ENCODE data around the gene SEPTIN1. TPM values are rescaled to one million over a fixed set of nuclear protein-coding genes. Genes with fewer than 3 reads are reported as not detected.
A peak's percentile ranks its signal among the peaks of the same experiment; 100 is the strongest.

The SEPTIN1 gene
- total and polyA plus RNA-seq, 2 of the 13 experiments (the other 11 are each of a cell fraction or from before 2014, with no cell fraction given), result 0.18 to 0.67 TPM

DNA sequence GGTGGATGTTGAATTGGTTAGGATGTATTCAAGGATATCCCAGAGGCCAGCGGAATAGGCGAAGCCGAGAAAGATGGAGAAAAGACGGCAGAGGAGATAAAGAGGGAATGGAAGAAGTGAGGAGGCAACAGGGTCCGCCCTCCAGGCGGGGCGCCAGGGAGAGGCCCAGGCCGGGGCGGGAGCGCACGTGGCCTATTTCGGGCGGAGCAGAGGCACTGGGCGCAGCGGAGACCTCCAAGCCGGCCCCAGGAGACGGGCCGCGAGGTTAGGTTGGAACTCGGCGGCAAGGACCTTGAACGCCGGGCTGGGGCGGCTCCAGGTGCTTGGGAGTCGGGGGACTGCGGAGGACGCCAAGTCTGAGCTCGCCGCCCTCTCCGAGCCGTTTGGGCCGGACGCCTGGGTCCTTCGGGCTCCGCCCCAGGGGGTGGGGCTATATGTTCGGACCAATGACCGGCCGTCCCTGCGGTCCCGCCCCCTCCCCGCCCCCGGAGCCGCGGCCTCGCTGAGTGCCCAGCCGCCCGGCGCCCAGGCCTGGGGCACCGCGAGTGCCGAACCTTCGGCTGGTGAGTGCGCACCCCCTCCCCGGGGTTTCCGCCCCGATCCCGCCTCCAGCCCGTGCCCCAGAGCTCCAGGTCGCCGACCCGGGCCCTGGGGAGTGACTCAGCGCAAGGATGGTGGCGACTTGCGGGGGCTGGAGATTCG lies 24.9 kb upstream of the SEPTIN1 start, which contains the start of gene ZNF771 (continued):
- TF ChIP-seq, protein P1, sequence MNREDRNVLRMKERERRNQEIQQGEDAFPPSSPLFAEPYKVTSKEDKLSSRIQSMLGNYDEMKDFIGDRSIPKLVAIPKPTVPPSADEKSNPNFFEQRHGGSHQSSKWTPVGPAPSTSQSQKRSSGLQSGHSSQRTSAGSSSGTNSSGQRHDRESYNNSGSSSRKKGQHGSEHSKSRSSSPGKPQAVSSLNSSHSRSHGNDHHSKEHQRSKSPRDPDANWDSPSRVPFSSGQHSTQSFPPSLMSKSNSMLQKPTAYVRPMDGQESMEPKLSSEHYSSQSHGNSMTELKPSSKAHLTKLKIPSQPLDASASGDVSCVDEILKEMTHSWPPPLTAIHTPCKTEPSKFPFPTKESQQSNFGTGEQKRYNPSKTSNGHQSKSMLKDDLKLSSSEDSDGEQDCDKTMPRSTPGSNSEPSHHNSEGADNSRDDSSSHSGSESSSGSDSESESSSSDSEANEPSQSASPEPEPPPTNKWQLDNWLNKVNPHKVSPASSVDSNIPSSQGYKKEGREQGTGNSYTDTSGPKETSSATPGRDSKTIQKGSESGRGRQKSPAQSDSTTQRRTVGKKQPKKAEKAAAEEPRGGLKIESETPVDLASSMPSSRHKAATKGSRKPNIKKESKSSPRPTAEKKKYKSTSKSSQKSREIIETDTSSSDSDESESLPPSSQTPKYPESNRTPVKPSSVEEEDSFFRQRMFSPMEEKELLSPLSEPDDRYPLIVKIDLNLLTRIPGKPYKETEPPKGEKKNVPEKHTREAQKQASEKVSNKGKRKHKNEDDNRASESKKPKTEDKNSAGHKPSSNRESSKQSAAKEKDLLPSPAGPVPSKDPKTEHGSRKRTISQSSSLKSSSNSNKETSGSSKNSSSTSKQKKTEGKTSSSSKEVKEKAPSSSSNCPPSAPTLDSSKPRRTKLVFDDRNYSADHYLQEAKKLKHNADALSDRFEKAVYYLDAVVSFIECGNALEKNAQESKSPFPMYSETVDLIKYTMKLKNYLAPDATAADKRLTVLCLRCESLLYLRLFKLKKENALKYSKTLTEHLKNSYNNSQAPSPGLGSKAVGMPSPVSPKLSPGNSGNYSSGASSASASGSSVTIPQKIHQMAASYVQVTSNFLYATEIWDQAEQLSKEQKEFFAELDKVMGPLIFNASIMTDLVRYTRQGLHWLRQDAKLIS (CRISPR knock-in tag; IDR thresholded peaks at IDR 0.05), result 0 out of 2 replicates have a peak, but pooled peaks have one; percentile 40
- peak; percentile 55 for TF ChIP-seq ZSCAN29 (CRISPR knock-in tag; conservative IDR thresholded peaks at IDR 0.05)
- peak; percentile 91; the same call in 1 of the 2 replicates for TF ChIP-seq NFKB2 (CRISPR knock-in tag; IDR thresholded peaks at IDR 0.05; ENCODE audit: borderline replicate concordance)
- peak; percentile 49; the same call in 1 of the 2 replicates for TF ChIP-seq MTERF4 (CRISPR knock-in tag; IDR thresholded peaks at IDR 0.05)
- no peak for TF ChIP-seq PRDM10 (CRISPR knock-in tag; IDR thresholded peaks at IDR 0.05; ENCODE audit: low read depth)
- 0 out of 2 replicates have a peak, but pooled peaks have one; percentile 62 for TF ChIP-seq KLF12 (CRISPR knock-in tag; IDR thresholded peaks at IDR 0.05; ENCODE audit: borderline replicate concordance)
- peak; percentile 98 for TF ChIP-seq KDM5B (CRISPR knock-in tag; IDR thresholded peaks at IDR 0.05; ENCODE audit: borderline replicate concordance)
- TF ChIP-seq ZNF563 (CRISPR knock-in tag; IDR thresholded peaks at IDR 0.05), result peak; percentile 78
- no peak for TF ChIP-seq PLRG1 (conservative IDR thresholded peaks at IDR 0.05)
- peak; percentile 71; the same call in 1 of the 2 replicates for TF ChIP-seq ZNF639 (CRISPR knock-in tag; conservative IDR thresholded peaks at IDR 0.05)
- TF ChIP-seq JARID2 (CRISPR knock-in tag; IDR thresholded peaks at IDR 0.05; ENCODE audit: insufficient replicate concordance), result no peak
- TF ChIP-seq, protein P2, sequence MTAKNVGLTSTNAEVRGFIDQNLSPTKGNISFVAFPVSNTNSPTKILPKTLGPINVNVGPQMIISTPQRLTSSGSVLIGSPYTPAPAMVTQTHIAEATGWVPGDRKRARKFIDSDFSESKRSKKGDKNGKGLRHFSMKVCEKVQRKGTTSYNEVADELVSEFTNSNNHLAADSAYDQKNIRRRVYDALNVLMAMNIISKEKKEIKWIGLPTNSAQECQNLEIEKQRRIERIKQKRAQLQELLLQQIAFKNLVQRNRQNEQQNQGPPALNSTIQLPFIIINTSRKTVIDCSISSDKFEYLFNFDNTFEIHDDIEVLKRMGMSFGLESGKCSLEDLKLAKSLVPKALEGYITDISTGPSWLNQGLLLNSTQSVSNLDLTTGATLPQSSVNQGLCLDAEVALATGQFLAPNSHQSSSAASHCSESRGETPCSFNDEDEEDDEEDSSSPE (CRISPR knock-in tag; IDR thresholded peaks at IDR 0.05), result peak; percentile 67
- TF ChIP-seq ZNF382 (CRISPR knock-in tag; IDR thresholded peaks at IDR 0.05; ENCODE audit: borderline replicate concordance), result no peak
- TF ChIP-seq ZNF883 (CRISPR knock-in tag; IDR thresholded peaks at IDR 0.05; ENCODE audit: not compliant biosample characterization), result peak; percentile 94
